Measurements from ENCODE around the gene TSPAN16.
A peak's percentile ranks its signal among the peaks of the same experiment; 100 is the strongest.

Gene TSPAN16

GRCh38 chr19:11323601-11324078 is 27.7 kb downstream of the TSPAN16 start:
- Mint-ChIP-seq H3K4me3 (no peak overlapping the region), H3K27ac (peak overlapping the region; percentile 86), H3K4me1 (peaks cover 49% of the 10 kb centered on the region), H3K36me3 (ENCODE audit: low read depth) (peaks cover 15% of the 10 kb centered on the region), H3K27me3 (ENCODE audit: low read depth, poor library complexity) (no peaks in the 10 kb centered on the region), H3K9me3 (peaks cover 6% of the 10 kb centered on the region)
- TF ChIP-seq CTCF (IDR thresholded peaks at IDR 0.05): no peak
- DNase-seq: no peak

GRCh38 chr19:11324079-11324661 is 28.2 kb downstream of the TSPAN16 start:
- Mint-ChIP-seq H3K27ac (peak overlapping the region; percentile 86), H3K4me1 (peaks cover 47% of the 10 kb centered on the region), H3K36me3 (ENCODE audit: low read depth) (peaks cover 15% of the 10 kb centered on the region), H3K27me3 (ENCODE audit: low read depth, poor library complexity) (no peaks in the 10 kb centered on the region), H3K9me3 (peaks cover 3% of the 10 kb centered on the region), H3K4me3 (no peak overlapping the region)
- no peak for DNase-seq
- no peak for TF ChIP-seq CTCF (IDR thresholded peaks at IDR 0.05)

GRCh38 chr19:11324748-11325389 is 28.9 kb downstream of the TSPAN16 start:
- no peak overlapping the region for H3K4me3 Mint-ChIP-seq

GRCh38 chr19:11325544-11325943 is 29.6 kb downstream of the TSPAN16 start:
- Mint-ChIP-seq H3K27ac (no peak overlapping the region), H3K4me1 (peaks cover 50% of the 10 kb centered on the region), H3K4me3 (no peak overlapping the region), H3K27me3 (ENCODE audit: low read depth, poor library complexity) (no peaks in the 10 kb centered on the region), H3K36me3 (ENCODE audit: low read depth) (peaks cover 21% of the 10 kb centered on the region), H3K9me3 (no peaks in the 10 kb centered on the region)
- no peak for TF ChIP-seq CTCF (IDR thresholded peaks at IDR 0.05)
- no peak for DNase-seq

More at GRCh38 chr19:11324748-11325389, 28.9 kb downstream of the TSPAN16 start:
- no peaks in the 10 kb centered on the region for H3K27me3 Mint-ChIP-seq (ENCODE audit: low read depth, poor library complexity)
- peaks cover 16% of the 10 kb centered on the region for H3K36me3 Mint-ChIP-seq (ENCODE audit: low read depth)
- no peak for DNase-seq
- H3K9me3 Mint-ChIP-seq: no peaks in the 10 kb centered on the region
- peaks cover 46% of the 10 kb centered on the region for H3K4me1 Mint-ChIP-seq
- no peak for TF ChIP-seq CTCF (IDR thresholded peaks at IDR 0.05)
- H3K27ac Mint-ChIP-seq: peak overlapping the region; percentile 86

GRCh38 chr19:11330127-11330526 is 34.2 kb downstream of the TSPAN16 start:
- no peak for TF ChIP-seq CTCF (IDR thresholded peaks at IDR 0.05)
- peak overlapping the region; percentile 80 for H3K27ac Mint-ChIP-seq
- H3K4me3 Mint-ChIP-seq: no peak overlapping the region
- no peaks in the 10 kb centered on the region for H3K9me3 Mint-ChIP-seq
- no peak for DNase-seq
- peaks cover 39% of the 10 kb centered on the region for H3K36me3 Mint-ChIP-seq (ENCODE audit: low read depth)
- no peaks in the 10 kb centered on the region for H3K27me3 Mint-ChIP-seq (ENCODE audit: low read depth, poor library complexity)
- H3K4me1 Mint-ChIP-seq: peaks cover 8% of the 10 kb centered on the region

- H3K4me1 Mint-ChIP-seq: peaks cover 8% of the 10 kb centered on the region
- H3K27ac Mint-ChIP-seq: no peak overlapping the region
- H3K9me3 Mint-ChIP-seq: no peaks in the 10 kb centered on the region
- no peaks in the 10 kb centered on the region for H3K27me3 Mint-ChIP-seq (ENCODE audit: low read depth, poor library complexity)
- DNase-seq: no peak
- H3K4me3 Mint-ChIP-seq: no peak overlapping the region
- H3K36me3 Mint-ChIP-seq (ENCODE audit: low read depth): peaks cover 52% of the 10 kb centered on the region
- no peak for TF ChIP-seq CTCF (IDR thresholded peaks at IDR 0.05)
Observed at GRCh38 chr19:11331502-11331901, 35.5 kb downstream of the TSPAN16 start.

All from nephron progenitor cell (in vitro differentiated cells).